DOHH2 (cell line): ENCODE measurements around the gene SSBP3.

Experiments
- EZH2phosphoT487 ChIP-seq: fragments of 200-600 bp; sonication (generic); IDR thresholded peaks from 2 replicates; pipeline ENCODE4 v1.6.1; 2017; ENCODE audit warnings: borderline replicate concordance, mild to moderate bottlenecking, antibody characterized with exemption, low read length, moderate library complexity, mixed read lengths
- TF ChIP-seq, protein P1 (sequence below): fragments of 200-600 bp; sonication (generic); IDR thresholded peaks from one replicate; pipeline ENCODE4 v1.5.1; 2014; ENCODE audit warnings: antibody characterized with exemption, mild to moderate bottlenecking, low read depth, low read length; ENCODE audit not compliant: poor library complexity, severe bottlenecking

DNA sequence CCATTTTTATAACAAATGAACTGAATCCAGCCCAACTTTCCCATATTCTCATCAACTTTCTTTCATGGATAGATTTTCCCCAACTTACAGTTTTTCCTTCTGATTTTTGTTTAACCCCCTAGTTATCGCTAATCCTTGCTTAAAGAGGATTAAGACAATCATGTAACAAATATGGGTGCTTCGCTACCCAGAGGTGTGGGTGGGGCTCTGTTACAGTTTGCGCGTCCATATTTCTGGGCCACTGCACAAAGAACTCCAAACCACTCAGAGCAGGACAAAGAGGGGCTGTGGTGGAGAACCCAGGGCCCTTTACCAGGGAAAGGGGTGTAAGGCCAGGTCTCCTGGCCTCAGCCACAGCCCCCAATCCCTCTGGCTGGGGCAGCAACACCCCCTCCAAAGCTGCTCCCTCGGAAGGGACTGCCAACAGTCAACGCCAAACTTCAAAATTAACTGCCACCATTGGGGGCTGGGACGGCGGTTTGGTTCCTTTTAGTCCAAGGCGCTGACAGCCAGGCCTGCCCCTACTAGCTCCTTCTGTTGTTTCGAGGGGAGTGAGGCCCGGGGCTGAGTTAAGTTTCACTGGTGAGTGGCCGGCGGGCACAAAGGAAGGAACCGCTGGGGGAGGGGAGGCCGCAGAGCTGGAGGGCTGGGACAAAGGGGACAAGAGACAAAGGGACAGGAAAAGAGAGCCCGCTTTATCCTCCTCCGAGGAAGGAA lies 27.9 kb downstream of the SSBP3 start:
- TF ChIP-seq, protein P1, sequence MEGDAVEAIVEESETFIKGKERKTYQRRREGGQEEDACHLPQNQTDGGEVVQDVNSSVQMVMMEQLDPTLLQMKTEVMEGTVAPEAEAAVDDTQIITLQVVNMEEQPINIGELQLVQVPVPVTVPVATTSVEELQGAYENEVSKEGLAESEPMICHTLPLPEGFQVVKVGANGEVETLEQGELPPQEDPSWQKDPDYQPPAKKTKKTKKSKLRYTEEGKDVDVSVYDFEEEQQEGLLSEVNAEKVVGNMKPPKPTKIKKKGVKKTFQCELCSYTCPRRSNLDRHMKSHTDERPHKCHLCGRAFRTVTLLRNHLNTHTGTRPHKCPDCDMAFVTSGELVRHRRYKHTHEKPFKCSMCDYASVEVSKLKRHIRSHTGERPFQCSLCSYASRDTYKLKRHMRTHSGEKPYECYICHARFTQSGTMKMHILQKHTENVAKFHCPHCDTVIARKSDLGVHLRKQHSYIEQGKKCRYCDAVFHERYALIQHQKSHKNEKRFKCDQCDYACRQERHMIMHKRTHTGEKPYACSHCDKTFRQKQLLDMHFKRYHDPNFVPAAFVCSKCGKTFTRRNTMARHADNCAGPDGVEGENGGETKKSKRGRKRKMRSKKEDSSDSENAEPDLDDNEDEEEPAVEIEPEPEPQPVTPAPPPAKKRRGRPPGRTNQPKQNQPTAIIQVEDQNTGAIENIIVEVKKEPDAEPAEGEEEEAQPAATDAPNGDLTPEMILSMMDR, result no peak
- no peak for TF ChIP-seq EZH2phosphoT487
